GM19452 (cell line): Measurements from ENCODE around the gene BGN.

Source experiments
- ATAC-seq: cut with Tn5 transposase; IDR thresholded peaks from one replicate; pipeline ENCODE4 v1.9.1; 2021; ENCODE audit not compliant: unreplicated experiment

Gene BGN

GRCh38 chrX:153494541-153495361 lies at the start of gene BGN:
Gene BGN (plus strand): TSS chrX:153494980. CDS start chrX:153504632, 9,652 bp downstream.
- no peak for ATAC-seq

- ATAC-seq: no peak
These were observed 49.5 kb upstream of the BGN start for GRCh38 chrX:153445106-153445855.

- ATAC-seq: no peak
These were observed 48.7 kb upstream of the BGN start, which contains the start of gene TREX2 for GRCh38 chrX:153445856-153446635. Gene TREX2 (minus strand): TSS chrX:153446056. CDS start chrX:153445430, 626 bp downstream.

GRCh38 chrX:153446636-153446936 lies 48.2 kb upstream of the BGN start:
- no peak for ATAC-seq

GRCh38 chrX:153446950-153447580 lies 47.7 kb upstream of the BGN start:
- no peak for ATAC-seq

- no peak for ATAC-seq
These were observed 47.2 kb upstream of the BGN start for GRCh38 chrX:153447581-153447960.

GRCh38 chrX:153448556-153449367 lies 46.0 kb upstream of the BGN start:
- no peak for ATAC-seq

- no peak for ATAC-seq
These were observed 45.2 kb upstream of the BGN start for GRCh38 chrX:153449368-153450113.

- no peak for ATAC-seq
These were observed 44.4 kb upstream of the BGN start for GRCh38 chrX:153450114-153450948.

GRCh38 chrX:153450949-153451277 lies 43.9 kb upstream of the BGN start:
- no peak for ATAC-seq

- no peak for ATAC-seq
These were observed 39.8 kb upstream of the BGN start for GRCh38 chrX:153454901-153455550.

GRCh38 chrX:153455571-153455970 lies 39.2 kb upstream of the BGN start:
- no peak for ATAC-seq

- no peak for ATAC-seq
These were observed 38.6 kb upstream of the BGN start for GRCh38 chrX:153456161-153456560.

- no peak for ATAC-seq
These were observed 38.1 kb upstream of the BGN start for GRCh38 chrX:153456704-153457103.

- no peak for ATAC-seq
These were observed 37.5 kb upstream of the BGN start for GRCh38 chrX:153457136-153457825.

GRCh38 chrX:153457827-153458466 lies 36.8 kb upstream of the BGN start:
- ATAC-seq: no peak

- no peak for ATAC-seq
These were observed 36.3 kb upstream of the BGN start for GRCh38 chrX:153458476-153458875.
